Activated CD4-positive, alpha-beta T cell treated with anti-CD3 and anti-CD28 coated beads for 1 hour (primary cell): ENCODE measurements around the gene PLA2G4F.

Experiments
- DNase-seq: peaks from one replicate; pipeline ENCODE4 v3.0.0-alpha.2; 2020

Gene PLA2G4F

GRCh38 chr15:42131006-42131405, 25.4 kb downstream of the PLA2G4F start:
- no peak for DNase-seq

GRCh38 chr15:42130246-42130986, 26.0 kb downstream of the PLA2G4F start:
- no peak for DNase-seq

- DNase-seq, result no peak
Measured at GRCh38 chr15:42129364-42129763, 27.1 kb downstream of the PLA2G4F start.

GRCh38 chr15:42128476-42128875, 28.0 kb downstream of the PLA2G4F start:
- DNase-seq, result no peak

- DNase-seq, result no peak
Measured at GRCh38 chr15:42123546-42123945, 32.9 kb downstream of the PLA2G4F start.

GRCh38 chr15:42121682-42122081, 34.8 kb downstream of the PLA2G4F start:
- DNase-seq, result no peak

- no peak for DNase-seq
Measured at GRCh38 chr15:42121021-42121420, 35.4 kb downstream of the PLA2G4F start.

- no peak for DNase-seq
Measured at GRCh38 chr15:42120285-42120684, 36.2 kb downstream of the PLA2G4F start.

- DNase-seq, result no peak
Measured at GRCh38 chr15:42119446-42119760, 37.0 kb downstream of the PLA2G4F start.

GRCh38 chr15:42118650-42119445, 37.6 kb downstream of the PLA2G4F start:
- DNase-seq, result no peak

GRCh38 chr15:42111924-42112323, 44.5 kb downstream of the PLA2G4F start:
- DNase-seq, result no peak

- DNase-seq, result no peak
Measured at GRCh38 chr15:42110367-42110766, 46.1 kb downstream of the PLA2G4F start.

GRCh38 chr15:42108806-42109205, 47.6 kb downstream of the PLA2G4F start:
- DNase-seq, result no peak

- DNase-seq, result no peak
Measured at GRCh38 chr15:42108189-42108588, 48.2 kb downstream of the PLA2G4F start.

GRCh38 chr15:42107473-42107872, 49.0 kb downstream of the PLA2G4F start:
- no peak for DNase-seq

GRCh38 chr15:42106288-42106687, 50.1 kb downstream of the PLA2G4F start:
- no peak for DNase-seq

GRCh38 chr15:42104095-42104891, 52.1 kb downstream of the PLA2G4F start:
- no peak for DNase-seq

GRCh38 chr15:42102646-42103235, 53.7 kb downstream of the PLA2G4F start:
- no peak for DNase-seq

GRCh38 chr15:42101861-42102260, 54.6 kb downstream of the PLA2G4F start:
- DNase-seq, result no peak

GRCh38 chr15:42100021-42100800, 56.2 kb downstream of the PLA2G4F start:
- DNase-seq, result no peak

GRCh38 chr15:42097018-42097417, 59.4 kb downstream of the PLA2G4F start:
- no peak for DNase-seq

GRCh38 chr15:42094512-42094963, 61.9 kb downstream of the PLA2G4F start, which contains the start of gene PLA2G4D:
TSS of gene PLA2G4D (minus strand) at chr15:42094562. CDS start at chr15:42094459, 103 bp downstream.
- DNase-seq, result no peak
